Middle frontal gyrus (tissue), 1 donor: ENCODE results near the gene RHD.
"Not testable (repeated sequence)": the region's sequence is repeated elsewhere in the genome, so short reads cannot be mapped to it uniquely, and the experiment has no call there.

Experiments used
- DNase-seq: peaks from one replicate; pipeline ENCODE4 v3.0.0-alpha.2; 2015; ENCODE audit warnings: low spot score; ENCODE audit errors: extremely low spot score

The RHD gene

DNA sequence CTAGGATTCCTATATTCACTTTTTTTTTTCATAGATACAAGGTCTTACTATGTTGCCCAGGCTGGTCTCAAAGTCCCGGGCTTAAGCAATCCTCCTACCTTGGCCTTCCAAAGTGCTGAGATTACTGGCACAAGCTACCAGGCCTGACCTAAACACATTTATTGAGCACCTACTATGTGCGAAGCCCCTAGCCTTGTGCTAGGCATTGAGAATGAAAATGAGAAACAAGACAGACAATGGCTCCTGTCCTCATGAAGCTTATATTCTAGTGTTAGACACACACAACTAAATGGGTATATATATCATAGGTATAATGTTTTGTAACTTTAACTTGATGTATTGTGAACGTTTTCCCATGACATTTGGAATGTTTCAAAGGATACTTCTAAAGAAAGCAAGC is 77.3 kb downstream of the RHD start:
- DNase-seq: no peak

DNA sequence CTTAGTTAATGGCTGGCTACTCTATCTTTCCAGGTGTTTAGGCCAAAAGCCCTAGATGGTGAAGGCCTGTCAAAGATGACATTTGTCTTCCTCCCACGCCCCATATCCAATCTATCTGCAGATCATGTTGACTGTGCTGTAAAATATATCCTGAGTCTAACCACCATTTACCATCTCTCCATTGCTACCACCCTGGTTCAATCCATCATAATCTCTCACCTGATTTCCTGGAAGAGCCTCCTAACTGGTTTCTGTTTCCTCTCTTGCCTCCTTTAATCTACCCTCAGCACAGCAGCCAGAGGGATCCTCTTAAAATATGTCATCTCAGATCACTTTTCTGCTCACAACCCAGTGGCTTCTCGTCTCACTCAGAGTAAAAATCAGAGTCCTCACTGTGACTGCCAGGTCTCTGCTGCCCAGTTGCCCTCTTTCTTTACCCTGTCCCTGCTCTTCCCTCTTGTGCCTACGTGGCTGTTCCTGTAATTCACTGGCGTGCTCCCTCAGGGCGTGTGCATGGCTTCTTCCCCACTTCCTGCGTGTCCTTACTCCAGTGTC is 83.6 kb downstream of the RHD start:
- DNase-seq: no peak

DNA sequence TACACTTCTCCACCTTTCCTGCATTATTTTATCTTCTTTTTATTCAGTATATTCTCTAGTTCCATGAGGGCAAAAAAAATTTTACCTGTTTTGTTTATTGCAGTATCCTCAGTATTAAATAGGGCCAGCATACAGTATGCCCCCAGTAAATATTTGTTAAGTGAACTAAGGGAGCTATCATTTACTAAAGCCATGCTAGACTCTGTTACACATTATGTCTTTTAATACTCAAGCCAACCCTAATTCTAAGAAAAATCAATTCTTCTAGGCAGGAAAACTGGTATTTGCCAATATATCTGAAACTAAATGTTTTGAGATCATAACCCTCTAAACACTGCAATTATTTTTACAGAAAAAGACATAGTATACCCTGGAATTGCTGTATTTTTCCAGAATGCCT is 84.1 kb downstream of the RHD start:
- DNase-seq: no peak

DNA sequence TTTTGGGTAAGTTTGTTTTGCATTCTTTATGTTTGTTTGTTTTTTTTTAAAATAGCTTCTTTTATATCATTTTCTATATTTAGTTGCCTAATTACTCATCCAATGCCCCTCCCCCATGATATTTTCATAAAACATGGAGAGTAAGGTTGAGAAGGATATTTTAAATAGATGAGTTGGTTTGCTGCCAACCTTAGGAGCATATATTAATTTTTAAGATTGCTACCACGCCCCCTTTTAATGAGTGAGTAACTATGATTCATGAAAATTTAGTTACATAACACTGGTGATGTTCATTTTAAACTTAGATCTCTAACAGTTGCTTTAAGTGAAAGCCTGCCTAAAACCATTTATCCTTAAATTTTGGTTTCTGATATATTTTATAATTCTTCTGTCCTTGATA is 84.5 kb downstream of the RHD start:
- DNase-seq: no peak

DNA sequence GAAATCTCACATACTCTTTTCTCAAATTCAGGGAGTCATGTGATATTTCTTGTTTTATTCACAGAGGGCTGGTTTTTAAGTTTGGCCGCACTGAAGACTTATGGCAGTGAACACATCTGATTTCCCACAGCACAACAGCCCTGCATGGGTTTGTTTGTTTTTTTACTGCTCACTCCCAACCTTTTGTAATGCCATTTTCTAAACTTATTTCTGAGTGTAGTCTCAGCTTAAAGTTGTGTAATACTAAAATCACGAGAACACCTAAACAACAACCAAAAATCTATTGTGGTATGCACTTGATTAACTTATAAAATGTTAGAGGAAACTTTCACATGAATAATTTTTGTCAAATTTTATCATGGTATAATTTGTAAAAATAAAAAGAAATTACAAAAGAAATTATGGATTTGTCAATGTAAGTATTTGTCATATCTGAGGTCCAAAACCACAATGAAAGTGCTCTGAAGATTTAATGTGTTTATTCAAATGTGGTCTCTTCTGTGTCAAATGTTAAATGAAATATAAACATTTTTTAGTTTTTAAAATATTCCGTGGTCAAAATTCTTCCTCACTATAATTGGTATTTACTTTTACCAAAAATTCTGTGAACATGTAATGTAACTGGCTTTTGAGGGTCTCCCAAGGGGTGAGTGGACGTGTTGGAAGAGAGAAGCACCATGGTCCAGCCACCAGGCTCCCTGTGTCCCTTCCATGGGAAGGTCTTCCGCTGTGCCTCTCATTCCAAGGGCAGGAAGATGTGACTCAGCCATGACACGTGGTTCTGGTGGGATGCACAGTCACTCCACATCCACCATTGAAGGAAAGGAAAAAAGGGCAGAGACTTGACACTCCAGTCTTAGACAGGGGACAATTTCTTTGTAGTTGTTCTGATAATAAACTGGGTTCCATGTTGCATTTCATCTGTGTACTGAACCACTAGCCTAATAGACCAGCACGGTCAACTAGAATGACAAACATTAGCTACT is 88.6 kb downstream of the RHD start:
- DNase-seq: no peak

DNA sequence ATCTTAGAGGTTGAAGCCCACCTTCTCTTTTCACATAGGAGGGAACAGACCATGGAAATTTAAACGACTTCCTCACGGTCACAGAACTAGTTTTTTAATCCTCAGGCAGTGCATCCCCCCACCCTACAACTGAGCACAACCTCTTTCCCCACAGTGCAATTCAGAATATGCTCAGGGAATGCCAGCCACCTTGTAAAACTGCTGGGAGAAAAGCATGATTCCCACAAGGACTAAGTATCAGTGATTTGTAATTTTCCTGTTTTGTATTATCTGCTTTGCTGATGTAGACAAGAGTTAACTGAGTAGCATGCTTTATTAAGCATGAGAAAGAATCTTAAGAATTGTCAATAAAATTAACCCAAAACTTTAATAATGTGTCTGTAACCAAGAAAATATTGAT is 89.6 kb downstream of the RHD start:
- DNase-seq: no peak

DNA sequence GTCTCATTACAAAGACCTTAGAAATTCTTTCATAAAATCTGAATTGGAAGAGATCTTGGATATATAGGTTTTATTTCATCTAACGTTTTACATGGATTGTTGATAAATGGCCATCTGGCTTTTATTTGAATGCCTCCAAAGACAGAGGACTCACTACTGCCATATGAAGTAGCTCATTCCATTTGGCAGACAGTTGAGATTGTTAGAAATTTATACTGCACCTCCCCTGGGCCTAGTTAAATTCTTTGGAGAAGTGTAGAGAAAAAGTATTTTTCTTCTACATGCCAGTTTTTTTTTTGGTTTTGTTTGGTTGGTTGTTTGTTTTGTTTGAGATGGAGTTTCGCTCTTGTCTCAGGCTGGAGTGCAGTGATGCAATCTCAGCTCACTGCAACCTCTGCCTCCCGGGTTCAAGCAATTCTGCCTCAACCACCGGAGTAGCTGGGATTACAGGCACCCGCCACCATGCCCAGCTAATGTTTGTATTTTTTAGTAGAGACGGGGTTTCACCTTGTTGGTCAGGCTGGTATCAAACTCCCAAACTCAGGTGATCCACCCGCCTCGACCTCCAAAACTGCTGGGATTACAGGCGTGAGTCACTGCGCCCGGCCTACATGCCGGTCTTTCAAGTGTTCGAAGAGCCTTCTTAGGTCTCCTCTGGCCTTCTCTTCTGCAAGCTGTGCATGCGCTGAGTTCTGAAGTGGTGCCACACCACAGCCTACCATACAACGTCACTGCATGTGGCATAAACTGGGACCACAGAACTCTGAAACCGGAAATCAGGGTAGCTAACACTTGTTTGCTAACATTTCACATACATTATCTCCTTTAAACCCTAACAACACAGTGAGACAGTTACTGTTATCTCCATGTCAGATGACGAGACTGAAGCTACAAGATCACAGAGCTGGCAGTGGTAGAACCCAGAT is 90.6 kb downstream of the RHD start:
- not testable (repeated sequence) for DNase-seq

DNA sequence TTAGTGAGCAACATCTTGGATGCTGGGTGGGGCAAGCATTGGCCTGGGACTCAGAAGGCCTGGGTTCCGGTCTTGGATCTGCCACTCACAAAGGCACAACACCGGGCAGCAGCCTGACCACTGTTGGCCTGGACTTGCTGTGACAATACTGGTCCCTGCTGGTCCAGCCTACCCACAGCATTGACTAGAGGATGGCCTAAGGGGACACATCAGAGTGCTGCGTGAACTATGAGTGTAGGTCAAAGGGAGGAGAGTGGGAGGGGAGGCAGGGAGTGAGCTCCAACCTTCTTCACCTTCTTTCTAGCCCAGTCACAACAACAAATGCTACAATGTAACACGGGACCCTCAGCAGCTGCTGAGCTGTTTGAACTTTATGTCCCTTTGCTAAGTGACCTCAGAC is 96.9 kb downstream of the RHD start:
- no peak for DNase-seq

DNA sequence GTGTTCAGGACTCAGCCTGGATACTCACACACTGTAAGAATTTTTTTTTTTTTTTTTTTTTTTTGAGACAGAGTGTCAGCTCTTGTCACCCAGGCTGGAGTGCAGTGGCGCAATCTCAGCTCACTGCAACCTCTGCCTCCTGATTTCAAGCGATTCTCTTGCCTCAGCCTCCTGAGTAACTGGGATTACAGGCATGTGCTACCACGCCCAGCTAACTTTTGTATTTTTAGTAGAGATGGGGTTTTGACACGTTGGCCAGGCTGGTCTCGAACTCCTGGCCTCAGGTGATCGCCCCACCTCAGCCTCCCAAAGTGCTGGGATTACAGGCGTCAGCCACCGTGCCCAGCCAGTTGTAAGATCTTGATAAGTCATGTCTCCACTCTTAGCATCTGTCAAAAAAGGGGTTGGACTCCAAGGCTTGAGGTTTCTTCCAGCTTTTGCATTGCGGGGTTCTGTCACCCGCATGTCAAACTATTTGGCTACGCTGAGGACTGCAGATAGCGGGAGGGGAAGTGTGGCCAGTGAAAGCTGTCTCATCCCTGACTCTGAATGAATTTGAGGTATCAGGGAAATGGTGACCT is 97.5 kb downstream of the RHD start:
- DNase-seq: not testable (repeated sequence)

DNA sequence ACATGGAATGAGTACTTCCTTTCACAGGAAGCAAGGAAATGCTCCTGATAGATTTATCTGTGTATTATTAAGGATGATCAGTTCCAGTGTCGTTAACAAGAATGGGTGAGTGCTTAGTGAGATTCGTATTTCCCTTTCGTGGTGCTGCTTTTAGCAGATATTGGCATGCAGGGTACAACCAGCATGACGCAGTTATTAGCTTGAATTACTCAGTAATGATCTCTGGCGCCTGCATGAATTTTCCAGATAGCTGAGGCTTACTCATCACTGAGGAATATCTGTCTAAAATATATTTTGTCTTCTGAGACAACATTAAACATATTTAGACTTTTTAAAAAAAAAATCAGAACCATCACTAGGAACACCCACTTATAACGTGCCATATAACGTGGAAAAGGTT is 99.4 kb downstream of the RHD start:
- not testable (repeated sequence) for DNase-seq

DNA sequence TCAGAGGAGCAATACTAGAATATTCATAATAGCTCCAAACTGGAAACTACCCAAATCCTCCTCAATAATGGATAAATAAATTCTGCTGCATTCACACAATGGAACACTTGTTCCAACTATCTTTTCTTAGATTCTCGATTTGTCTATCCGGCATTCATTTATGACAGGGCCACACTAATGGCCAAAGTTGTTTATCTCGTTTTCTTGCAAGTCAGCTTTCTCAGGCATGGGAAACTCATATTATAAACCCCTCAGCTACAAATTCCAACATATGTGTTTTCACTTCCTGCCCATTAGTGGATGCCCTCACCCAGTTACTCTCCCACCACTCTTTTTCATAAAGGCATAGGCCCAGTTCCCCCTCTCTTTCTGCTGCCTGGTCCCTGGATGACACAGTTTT is 106.1 kb downstream of the RHD start:
- not testable (repeated sequence) for DNase-seq
